Loucy (cell line): ENCODE measurements around the gene PARP15.

Experiments used
- EZH2phosphoT487 ChIP-seq: fragments of 200-600 bp; IDR thresholded peaks from 2 replicates; pipeline ENCODE4 v1.6.1; 2018; ENCODE audit warnings: antibody characterized with exemption, mild to moderate bottlenecking, moderate library complexity, borderline replicate concordance
- TF ChIP-seq, protein P1 (sequence below): fragments of 200-600 bp; sonication (generic); conservative IDR thresholded peaks from 2 replicates; pipeline ENCODE4 v1.5.1; 2014; ENCODE audit warnings: mild to moderate bottlenecking, antibody characterized with exemption, low read length

- TF ChIP-seq, protein P1, sequence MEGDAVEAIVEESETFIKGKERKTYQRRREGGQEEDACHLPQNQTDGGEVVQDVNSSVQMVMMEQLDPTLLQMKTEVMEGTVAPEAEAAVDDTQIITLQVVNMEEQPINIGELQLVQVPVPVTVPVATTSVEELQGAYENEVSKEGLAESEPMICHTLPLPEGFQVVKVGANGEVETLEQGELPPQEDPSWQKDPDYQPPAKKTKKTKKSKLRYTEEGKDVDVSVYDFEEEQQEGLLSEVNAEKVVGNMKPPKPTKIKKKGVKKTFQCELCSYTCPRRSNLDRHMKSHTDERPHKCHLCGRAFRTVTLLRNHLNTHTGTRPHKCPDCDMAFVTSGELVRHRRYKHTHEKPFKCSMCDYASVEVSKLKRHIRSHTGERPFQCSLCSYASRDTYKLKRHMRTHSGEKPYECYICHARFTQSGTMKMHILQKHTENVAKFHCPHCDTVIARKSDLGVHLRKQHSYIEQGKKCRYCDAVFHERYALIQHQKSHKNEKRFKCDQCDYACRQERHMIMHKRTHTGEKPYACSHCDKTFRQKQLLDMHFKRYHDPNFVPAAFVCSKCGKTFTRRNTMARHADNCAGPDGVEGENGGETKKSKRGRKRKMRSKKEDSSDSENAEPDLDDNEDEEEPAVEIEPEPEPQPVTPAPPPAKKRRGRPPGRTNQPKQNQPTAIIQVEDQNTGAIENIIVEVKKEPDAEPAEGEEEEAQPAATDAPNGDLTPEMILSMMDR, result no peak
- no peak for TF ChIP-seq EZH2phosphoT487
Observed at GRCh38 chr3:122598556-122598955, 21.1 kb downstream of the PARP15 start.
